GM12874 (cell line): Measurements from ENCODE around the gene FKBP1A.

Experiments used
- TF ChIP-seq, protein P1 (sequence below): IDR thresholded peaks from 2 replicates; pipeline ENCODE4 v1.5.1; 2011; ENCODE audit warnings: low read depth, mild to moderate bottlenecking, control low read depth, low read length, moderate library complexity; ENCODE audit not compliant: insufficient read depth

The FKBP1A gene

DNA sequence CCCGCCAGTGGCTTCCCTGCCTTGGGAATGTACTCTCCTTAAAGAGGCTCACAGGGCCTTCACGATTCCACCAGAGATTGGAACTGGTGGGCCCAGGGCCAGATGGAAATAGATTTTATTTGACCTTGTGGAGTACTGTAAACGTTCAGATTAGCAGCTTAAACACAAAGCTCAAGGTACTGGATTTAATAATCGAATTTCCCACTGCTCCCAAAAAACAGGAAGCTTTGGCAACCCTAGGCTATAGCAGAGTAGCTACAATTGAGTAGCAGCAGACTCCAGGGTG is 71.3 kb downstream of the FKBP1A start:
- TF ChIP-seq, protein P1, sequence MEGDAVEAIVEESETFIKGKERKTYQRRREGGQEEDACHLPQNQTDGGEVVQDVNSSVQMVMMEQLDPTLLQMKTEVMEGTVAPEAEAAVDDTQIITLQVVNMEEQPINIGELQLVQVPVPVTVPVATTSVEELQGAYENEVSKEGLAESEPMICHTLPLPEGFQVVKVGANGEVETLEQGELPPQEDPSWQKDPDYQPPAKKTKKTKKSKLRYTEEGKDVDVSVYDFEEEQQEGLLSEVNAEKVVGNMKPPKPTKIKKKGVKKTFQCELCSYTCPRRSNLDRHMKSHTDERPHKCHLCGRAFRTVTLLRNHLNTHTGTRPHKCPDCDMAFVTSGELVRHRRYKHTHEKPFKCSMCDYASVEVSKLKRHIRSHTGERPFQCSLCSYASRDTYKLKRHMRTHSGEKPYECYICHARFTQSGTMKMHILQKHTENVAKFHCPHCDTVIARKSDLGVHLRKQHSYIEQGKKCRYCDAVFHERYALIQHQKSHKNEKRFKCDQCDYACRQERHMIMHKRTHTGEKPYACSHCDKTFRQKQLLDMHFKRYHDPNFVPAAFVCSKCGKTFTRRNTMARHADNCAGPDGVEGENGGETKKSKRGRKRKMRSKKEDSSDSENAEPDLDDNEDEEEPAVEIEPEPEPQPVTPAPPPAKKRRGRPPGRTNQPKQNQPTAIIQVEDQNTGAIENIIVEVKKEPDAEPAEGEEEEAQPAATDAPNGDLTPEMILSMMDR: no peak

DNA sequence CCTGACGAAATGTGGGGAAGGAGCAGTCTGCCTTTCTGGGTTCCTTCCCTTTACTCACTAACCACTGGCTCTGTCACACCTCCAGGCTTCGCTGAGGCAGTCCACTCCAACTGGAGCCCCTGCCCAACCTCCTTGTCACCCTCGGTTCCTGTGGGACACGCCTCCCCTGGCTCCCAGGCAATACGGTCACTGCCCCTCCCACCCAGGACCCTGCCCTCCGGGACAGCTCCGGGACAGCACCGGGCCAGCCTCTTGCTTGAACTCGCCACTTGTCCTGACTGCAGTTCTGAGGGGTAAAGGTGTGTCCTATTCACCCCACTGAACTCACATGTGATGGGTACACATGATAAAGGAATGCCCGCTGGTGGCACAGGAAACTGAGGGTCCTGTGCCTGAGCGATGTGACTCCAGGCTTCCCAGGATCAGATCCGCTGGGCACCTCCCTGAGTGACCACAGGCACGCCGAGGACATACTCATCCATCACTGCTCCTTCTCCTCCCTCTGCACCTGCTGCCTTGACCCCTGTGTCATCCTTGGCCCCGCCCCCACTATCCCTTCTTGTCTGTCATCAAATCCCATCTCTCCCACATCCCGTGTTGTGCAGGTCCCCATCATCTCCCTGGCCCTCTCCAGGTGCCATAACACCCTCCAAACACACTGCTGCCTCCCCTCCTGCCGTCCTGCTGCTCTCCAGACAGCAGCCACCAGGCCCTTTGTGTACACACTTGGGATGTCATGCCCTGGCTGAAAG is 71.8 kb downstream of the FKBP1A start:
- TF ChIP-seq, protein P1: no peak

DNA sequence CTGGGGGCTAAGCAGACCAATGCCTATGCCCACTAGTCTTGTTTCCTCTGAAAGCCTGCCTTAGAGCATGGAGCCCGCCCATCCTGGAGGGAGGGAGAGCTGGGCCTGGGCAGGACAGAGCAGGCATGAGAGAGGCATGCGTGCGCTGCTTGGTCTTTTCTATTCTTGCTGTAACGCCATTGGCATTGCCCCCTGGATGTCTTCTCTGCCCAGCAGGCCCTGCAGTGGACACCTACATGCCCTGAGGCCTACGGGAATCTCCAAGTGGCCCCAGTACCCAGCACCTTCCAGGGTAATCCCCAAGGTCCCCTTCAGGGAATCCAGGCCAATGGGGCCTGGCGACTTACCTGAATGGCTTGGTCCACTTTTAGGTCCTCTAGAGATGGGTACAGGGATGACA is 72.8 kb downstream of the FKBP1A start:
- TF ChIP-seq, protein P1: no peak

DNA sequence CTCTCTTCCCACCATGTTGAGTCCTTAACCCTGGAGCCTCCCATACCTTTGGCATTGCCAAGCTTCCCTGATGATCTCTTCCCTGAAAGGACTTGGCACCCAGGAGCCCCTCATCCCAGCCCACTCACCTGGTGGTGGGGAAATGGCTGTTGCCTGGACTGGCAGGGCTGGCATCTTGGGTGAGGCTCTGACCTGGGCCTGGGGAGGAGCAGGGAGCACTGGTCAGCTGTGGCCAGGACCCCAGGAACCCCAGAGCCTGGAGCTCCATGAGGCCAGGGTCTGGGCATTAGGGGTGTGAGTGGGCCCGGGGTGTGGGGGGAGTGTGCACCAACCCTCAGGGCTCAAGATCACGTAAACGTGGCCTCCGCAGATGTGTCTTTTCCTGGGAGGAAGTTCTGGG is 73.4 kb downstream of the FKBP1A start:
- TF ChIP-seq, protein P1: no peak

DNA sequence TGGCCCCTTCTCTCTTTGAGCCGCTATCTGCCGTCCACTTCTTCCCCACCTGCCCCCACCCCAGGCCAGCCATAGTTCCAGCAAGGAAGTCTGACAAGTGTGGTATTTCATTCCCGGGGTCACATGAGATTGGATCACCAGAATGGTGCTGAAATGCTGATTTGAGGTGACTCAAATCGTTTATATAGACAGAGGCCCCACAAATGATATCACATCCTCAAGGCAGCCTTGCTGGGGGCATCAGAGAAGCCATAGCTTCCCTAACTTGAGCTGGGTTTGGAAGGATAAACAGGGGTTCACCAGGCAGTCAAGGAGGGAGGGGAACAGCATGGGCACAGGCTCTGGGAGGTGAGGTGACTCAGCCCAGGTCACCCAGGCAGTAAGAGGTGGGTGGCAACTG is 73.8 kb downstream of the FKBP1A start:
- TF ChIP-seq, protein P1: no peak
